Measurements from ENCODE around the gene HNRNPUL1. TPM values are rescaled to one million over a fixed set of nuclear protein-coding genes. Genes with fewer than 3 reads are reported as not detected.

Gene HNRNPUL1
- total and polyA plus RNA-seq, 9 of the 15 experiments (the other 6 are each of a cell fraction or from before 2014, with no cell fraction given), result 7.3 to 211 (median 85.0) TPM

DNA sequence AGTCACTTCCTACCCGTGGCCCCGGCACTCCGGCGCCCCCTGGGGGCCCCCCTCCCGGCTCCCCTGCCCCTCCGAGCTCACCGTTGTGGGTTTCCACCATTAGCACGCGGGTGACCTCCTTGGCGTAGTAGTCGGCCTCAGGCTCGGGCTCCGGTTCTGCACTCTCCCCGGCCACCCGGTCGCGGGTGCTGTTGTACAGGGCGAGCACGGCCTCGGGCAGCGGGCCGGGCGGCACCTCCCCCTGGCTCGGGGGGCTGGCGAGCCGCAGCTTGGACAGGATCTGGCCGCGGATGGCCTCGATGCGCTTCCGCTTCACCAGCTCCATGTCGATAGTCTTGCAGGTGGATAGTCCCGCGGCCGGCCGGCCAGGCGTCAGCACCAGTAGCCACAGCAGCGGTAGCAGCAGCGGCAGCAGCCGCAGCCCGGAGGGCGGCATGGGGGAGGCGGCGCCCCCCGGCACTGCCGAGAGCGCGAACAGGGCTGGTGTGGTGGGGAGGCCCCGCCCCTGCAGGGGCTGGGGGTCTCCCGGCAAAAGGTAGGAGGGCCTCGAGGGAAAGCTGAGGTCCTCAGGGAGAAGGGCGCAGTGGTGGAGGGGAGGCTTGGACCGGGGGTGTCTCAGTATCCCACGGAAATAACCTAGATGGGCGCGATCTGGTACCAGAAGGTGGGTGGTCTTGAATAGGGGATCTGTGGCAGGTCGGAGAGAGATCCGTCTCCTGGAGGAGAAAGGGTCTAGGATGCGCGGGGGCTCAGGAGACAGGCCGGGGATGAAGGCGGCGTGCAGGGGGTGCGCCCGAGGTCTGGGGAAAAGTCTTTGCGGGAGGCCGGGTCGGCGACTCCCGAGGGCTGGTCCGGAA lies 88.7 kb downstream of the HNRNPUL1 start (continued):
- no peak for TF ChIP-seq CHD7 (IDR thresholded peaks at IDR 0.05; ENCODE audit: low read depth, low read length)
- no peak for TF ChIP-seq CBX5 (IDR thresholded peaks at IDR 0.05; ENCODE audit: borderline replicate concordance, low read depth)
- TF ChIP-seq, protein P1, sequence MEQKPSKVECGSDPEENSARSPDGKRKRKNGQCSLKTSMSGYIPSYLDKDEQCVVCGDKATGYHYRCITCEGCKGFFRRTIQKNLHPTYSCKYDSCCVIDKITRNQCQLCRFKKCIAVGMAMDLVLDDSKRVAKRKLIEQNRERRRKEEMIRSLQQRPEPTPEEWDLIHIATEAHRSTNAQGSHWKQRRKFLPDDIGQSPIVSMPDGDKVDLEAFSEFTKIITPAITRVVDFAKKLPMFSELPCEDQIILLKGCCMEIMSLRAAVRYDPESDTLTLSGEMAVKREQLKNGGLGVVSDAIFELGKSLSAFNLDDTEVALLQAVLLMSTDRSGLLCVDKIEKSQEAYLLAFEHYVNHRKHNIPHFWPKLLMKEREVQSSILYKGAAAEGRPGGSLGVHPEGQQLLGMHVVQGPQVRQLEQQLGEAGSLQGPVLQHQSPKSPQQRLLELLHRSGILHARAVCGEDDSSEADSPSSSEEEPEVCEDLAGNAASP (IDR thresholded peaks at IDR 0.05), result no peak
- no peak for TF ChIP-seq NCOA1 (IDR thresholded peaks at IDR 0.05; ENCODE audit: low read depth)
- TF ChIP-seq NR2F6 (CRISPR knock-in tag; IDR thresholded peaks at IDR 0.05), result no peak
- TF ChIP-seq MCM5 (IDR thresholded peaks at IDR 0.05; ENCODE audit: low read depth), result no peak
- peak; percentile 95 for TF ChIP-seq ZNF436 (CRISPR knock-in tag; IDR thresholded peaks at IDR 0.05)
- TF ChIP-seq GTF3C2 (IDR thresholded peaks at IDR 0.05; ENCODE audit: borderline replicate concordance, extremely low read depth, insufficient read length), result peak; percentile 58
- TF ChIP-seq ZNF197 (CRISPR knock-in tag; IDR thresholded peaks at IDR 0.05; ENCODE audit: low read depth), result no peak
- no peak for TF ChIP-seq NFXL1 (CRISPR knock-in tag; IDR thresholded peaks at IDR 0.05)
- TF ChIP-seq NBN (IDR thresholded peaks at IDR 0.05; ENCODE audit: low read depth), result 0 out of 2 replicates have a peak, but pooled peaks have one; percentile 27

All from K562 (cell line).